Mesendoderm (in vitro differentiated cells): Measurements from ENCODE around the gene SST.

Experiments used
- DNase-seq: peaks from one replicate; pipeline ENCODE4 v3.0.0; 2013
- H2AK5ac ChIP-seq: 2 replicates; pipeline ENCODE4 v1.6.1; 2013; ENCODE audit warnings: low read length, inconsistent platforms
- H2BK120ac ChIP-seq: 2 replicates; pipeline ENCODE4 v1.6.1; 2013; ENCODE audit warnings: low read depth, mild to moderate bottlenecking, low read length, moderate library complexity, mixed read lengths
- H2BK15ac ChIP-seq: replicated peaks from 2 replicates; pipeline ENCODE4 v1.6.1; 2013; ENCODE audit warnings: low read depth, mild to moderate bottlenecking, moderate library complexity
- H2BK5ac ChIP-seq: 2 replicates; pipeline ENCODE4 v1.6.1; 2013; ENCODE audit warnings: low read length, inconsistent platforms
- H3K18ac ChIP-seq: 2 replicates; pipeline ENCODE4 v1.6.1; 2013; ENCODE audit warnings: mild to moderate bottlenecking, low read length, mixed read lengths
- H3K23ac ChIP-seq: one replicate; pipeline ENCODE4 v1.6.1; 2013; ENCODE audit warnings: low read length
- H3K27ac ChIP-seq: 2 replicates; pipeline ENCODE4 v1.5.1; 2013; ENCODE audit warnings: low read depth, mild to moderate bottlenecking, inconsistent platforms, low read length, moderate library complexity
- H3K27me3 ChIP-seq: 2 replicates; pipeline ENCODE4 v1.6.1; 2013; ENCODE audit warnings: low read length, control low read depth, mild to moderate bottlenecking, inconsistent platforms; ENCODE audit not compliant: insufficient read depth, poor library complexity
- H3K36me3 ChIP-seq: 2 replicates; pipeline ENCODE4 v1.6.1; 2013; ENCODE audit warnings: low read length, inconsistent platforms; ENCODE audit not compliant: control insufficient read depth, insufficient read depth
- H3K4ac ChIP-seq: one replicate; pipeline ENCODE4 v1.6.1; 2013; ENCODE audit warnings: low read depth, mild to moderate bottlenecking, low read length, moderate library complexity
- H3K4me1 ChIP-seq: 2 replicates; pipeline ENCODE4 v1.6.1; 2013; ENCODE audit warnings: low read depth, low read length, inconsistent platforms; ENCODE audit not compliant: control insufficient read depth
- H3K4me2 ChIP-seq: 2 replicates; pipeline ENCODE4 v1.6.1; 2013; ENCODE audit warnings: low read length
- H3K4me3 ChIP-seq: 2 replicates; pipeline ENCODE4 v1.5.1; 2013; ENCODE audit warnings: mild to moderate bottlenecking, low read length
- H3K56ac ChIP-seq: one replicate; pipeline ENCODE4 v1.6.1; 2013; ENCODE audit warnings: low read length
- H3K79me1 ChIP-seq: 2 replicates; pipeline ENCODE4 v1.6.1; 2013; ENCODE audit warnings: low read length, inconsistent platforms
- H3K79me2 ChIP-seq: 2 replicates; pipeline ENCODE4 v1.6.1; 2013; ENCODE audit warnings: mild to moderate bottlenecking, low read length; ENCODE audit not compliant: control insufficient read depth, insufficient read depth
- H3K9ac ChIP-seq: 2 replicates; pipeline ENCODE4 v1.6.1; 2013; ENCODE audit warnings: low read length, inconsistent platforms
- H4K5ac ChIP-seq: one replicate; pipeline ENCODE4 v1.6.1; 2013; ENCODE audit warnings: low read length
- H4K8ac ChIP-seq: one replicate; pipeline ENCODE4 v1.6.1; 2013; ENCODE audit warnings: low read depth, mild to moderate bottlenecking, control low read depth, low read length, moderate library complexity
- WGBS: extraction: QIAGEN DNeasy Blood & Tissue Kit; methylation state at CpG from one replicate; pipeline ENCODE4 v1.1.7; 2013; ENCODE audit warnings: low lambda C conversion rate, missing lambda C conversion rate; ENCODE audit not compliant: insufficient coverage; ENCODE audit errors: extremely low coverage; 5-methylcytosine and 5-hydroxymethylcytosine counted together

The SST gene

GRCh38 chr3:187713504-187713903 lies 43.3 kb upstream of the SST start:
- H3K79me1 ChIP-seq = no peaks in the 10 kb centered on the region
- WGBS = no CpG with 5 or more reads among the region's 2 CpGs
- H2AK5ac ChIP-seq = no peak overlapping the region
- H3K4me1 ChIP-seq = no peaks in the 10 kb centered on the region
- H3K36me3 ChIP-seq = no peaks in the 10 kb centered on the region
- no peak overlapping the region for H3K27ac ChIP-seq
- no peak overlapping the region for H4K8ac ChIP-seq
- H3K4me3 ChIP-seq = no peak overlapping the region
- no peaks in the 10 kb centered on the region for H3K79me2 ChIP-seq
- DNase-seq = peak; percentile 65
- H3K4me2 ChIP-seq = no peak overlapping the region
- no peak overlapping the region for H3K56ac ChIP-seq
- no peak overlapping the region for H3K9ac ChIP-seq
- H2BK15ac ChIP-seq = no peak overlapping the region
- H2BK5ac ChIP-seq = no peak overlapping the region
- no peak overlapping the region for H3K18ac ChIP-seq
- H2BK120ac ChIP-seq = no peak overlapping the region
- no peaks in the 10 kb centered on the region for H3K27me3 ChIP-seq
- no peak overlapping the region for H4K5ac ChIP-seq
- H3K23ac ChIP-seq = no peak overlapping the region
- no peak overlapping the region for H3K4ac ChIP-seq

DNA sequence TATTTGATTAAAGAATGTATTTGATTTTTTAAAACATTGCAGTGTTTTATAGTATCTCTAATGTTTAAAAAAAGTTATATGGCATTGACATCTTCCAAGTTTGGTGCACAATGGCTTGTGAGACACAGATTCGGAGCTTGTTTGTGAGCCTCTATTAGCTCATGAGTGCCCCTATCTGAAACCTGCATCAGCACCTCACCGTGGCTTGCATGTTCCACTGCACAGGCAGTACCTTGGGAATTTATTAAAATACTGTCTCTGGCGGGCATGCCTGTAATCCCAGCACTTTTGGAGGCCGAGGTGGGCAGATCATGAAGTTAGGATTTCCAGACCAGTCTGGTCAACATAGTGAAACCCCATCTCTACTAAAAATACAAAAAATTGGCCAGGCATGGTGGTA lies 39.0 kb upstream of the SST start:
- H3K23ac ChIP-seq = no peak overlapping the region
- H4K5ac ChIP-seq = no peak overlapping the region
- H3K27me3 ChIP-seq = no peaks in the 10 kb centered on the region
- no peaks in the 10 kb centered on the region for H3K36me3 ChIP-seq
- no peak overlapping the region for H2BK15ac ChIP-seq
- H2AK5ac ChIP-seq = no peak overlapping the region
- no CpG with 5 or more reads among the region's 4 CpGs for WGBS
- no peaks in the 10 kb centered on the region for H3K79me2 ChIP-seq
- H3K4ac ChIP-seq = no peak overlapping the region
- no peaks in the 10 kb centered on the region for H3K79me1 ChIP-seq
- no peak overlapping the region for H3K56ac ChIP-seq
- H3K4me1 ChIP-seq = no peaks in the 10 kb centered on the region
- H3K9ac ChIP-seq = no peak overlapping the region
- H3K27ac ChIP-seq = no peak overlapping the region
- H2BK120ac ChIP-seq = no peak overlapping the region
- no peak overlapping the region for H2BK5ac ChIP-seq
- H3K4me3 ChIP-seq = no peak overlapping the region
- no peak overlapping the region for H3K18ac ChIP-seq
- H4K8ac ChIP-seq = no peak overlapping the region
- H3K4me2 ChIP-seq = no peak overlapping the region
- peak; percentile 47 for DNase-seq

GRCh38 chr3:187708696-187709095 lies 38.5 kb upstream of the SST start:
- no peak overlapping the region for H3K56ac ChIP-seq
- H2AK5ac ChIP-seq = no peak overlapping the region
- H3K23ac ChIP-seq = no peak overlapping the region
- H3K36me3 ChIP-seq = no peaks in the 10 kb centered on the region
- H3K4me2 ChIP-seq = no peak overlapping the region
- no peak overlapping the region for H4K5ac ChIP-seq
- H3K4me1 ChIP-seq = no peaks in the 10 kb centered on the region
- H2BK15ac ChIP-seq = no peak overlapping the region
- H3K27ac ChIP-seq = no peak overlapping the region
- H3K27me3 ChIP-seq = no peaks in the 10 kb centered on the region
- no peaks in the 10 kb centered on the region for H3K79me1 ChIP-seq
- no peak overlapping the region for H3K4ac ChIP-seq
- no peak overlapping the region for H3K18ac ChIP-seq
- no peak overlapping the region for H2BK5ac ChIP-seq
- no peak overlapping the region for H3K4me3 ChIP-seq
- no peak overlapping the region for H3K9ac ChIP-seq
- no peak for DNase-seq
- no peak overlapping the region for H4K8ac ChIP-seq
- H3K79me2 ChIP-seq = no peaks in the 10 kb centered on the region
- no peak overlapping the region for H2BK120ac ChIP-seq

DNA sequence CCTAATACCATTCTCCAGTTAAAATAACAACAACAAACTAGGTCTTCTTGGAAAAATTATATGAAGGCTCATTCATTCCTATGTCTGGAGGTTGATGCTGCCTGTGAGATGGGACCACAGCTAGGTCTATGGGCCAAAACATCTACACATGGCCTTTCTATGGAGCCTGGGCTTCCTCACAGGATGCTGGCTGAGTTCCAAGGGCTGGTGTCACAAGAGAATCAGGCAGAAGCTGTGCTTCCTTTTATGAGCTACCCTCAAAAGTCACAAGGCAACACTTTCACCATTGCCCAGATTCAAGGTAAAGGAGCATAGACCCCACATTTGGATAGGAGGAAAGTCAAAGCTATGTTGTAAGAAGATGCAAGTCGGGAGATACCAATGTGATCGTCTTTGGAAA lies 36.8 kb upstream of the SST start:
- H3K79me1 ChIP-seq = no peaks in the 10 kb centered on the region
- no peak overlapping the region for H3K27ac ChIP-seq
- no peak overlapping the region for H4K5ac ChIP-seq
- no peaks in the 10 kb centered on the region for H3K27me3 ChIP-seq
- no peak overlapping the region for H4K8ac ChIP-seq
- no peak overlapping the region for H2AK5ac ChIP-seq
- H3K36me3 ChIP-seq = no peaks in the 10 kb centered on the region
- no peak overlapping the region for H3K56ac ChIP-seq
- H2BK120ac ChIP-seq = no peak overlapping the region
- no peak overlapping the region for H3K23ac ChIP-seq
- no peaks in the 10 kb centered on the region for H3K79me2 ChIP-seq
- no peak for DNase-seq
- H3K4me1 ChIP-seq = no peaks in the 10 kb centered on the region
- WGBS = no CpG with 5 or more reads among the region's 2 CpGs
- no peak overlapping the region for H3K9ac ChIP-seq
- H3K4ac ChIP-seq = no peak overlapping the region
- no peak overlapping the region for H2BK15ac ChIP-seq
- no peak overlapping the region for H3K18ac ChIP-seq
- no peak overlapping the region for H3K4me2 ChIP-seq
- H2BK5ac ChIP-seq = no peak overlapping the region
- no peak overlapping the region for H3K4me3 ChIP-seq

DNA sequence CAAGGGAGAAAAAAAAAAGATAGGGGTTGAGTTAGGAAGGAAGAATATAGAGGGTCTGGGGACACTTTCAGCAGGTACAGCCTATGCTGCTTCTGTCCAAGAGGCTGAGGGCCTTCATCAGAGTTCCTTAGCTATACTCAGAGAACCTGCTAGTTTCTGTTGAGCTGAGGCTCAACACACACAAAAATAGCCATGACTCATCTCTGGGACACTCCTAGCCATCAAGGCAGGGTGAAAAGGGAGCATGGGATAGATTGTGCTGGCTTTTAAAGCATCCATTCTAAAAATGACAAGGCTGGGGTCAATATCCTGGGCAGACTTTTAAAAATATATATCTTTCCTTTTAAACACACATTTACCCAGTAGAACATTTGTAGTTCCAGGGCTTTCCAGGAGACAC lies 35.0 kb upstream of the SST start:
- Histone ChIP-seq H3K9ac (no peak overlapping the region), H3K4ac (no peak overlapping the region), H2BK15ac (no peak overlapping the region), H3K4me3 (no peak overlapping the region), H3K56ac (no peak overlapping the region), H2BK120ac (no peak overlapping the region), H3K27me3 (no peaks in the 10 kb centered on the region), H3K79me2 (no peaks in the 10 kb centered on the region), H3K36me3 (no peaks in the 10 kb centered on the region), H3K79me1 (no peaks in the 10 kb centered on the region), H3K27ac (no peak overlapping the region), H4K8ac (no peak overlapping the region), H3K23ac (no peak overlapping the region), H3K4me1 (no peaks in the 10 kb centered on the region), H2BK5ac (no peak overlapping the region), H2AK5ac (no peak overlapping the region), H3K18ac (no peak overlapping the region), H3K4me2 (no peak overlapping the region), H4K5ac (no peak overlapping the region)
- no peak for DNase-seq

DNA sequence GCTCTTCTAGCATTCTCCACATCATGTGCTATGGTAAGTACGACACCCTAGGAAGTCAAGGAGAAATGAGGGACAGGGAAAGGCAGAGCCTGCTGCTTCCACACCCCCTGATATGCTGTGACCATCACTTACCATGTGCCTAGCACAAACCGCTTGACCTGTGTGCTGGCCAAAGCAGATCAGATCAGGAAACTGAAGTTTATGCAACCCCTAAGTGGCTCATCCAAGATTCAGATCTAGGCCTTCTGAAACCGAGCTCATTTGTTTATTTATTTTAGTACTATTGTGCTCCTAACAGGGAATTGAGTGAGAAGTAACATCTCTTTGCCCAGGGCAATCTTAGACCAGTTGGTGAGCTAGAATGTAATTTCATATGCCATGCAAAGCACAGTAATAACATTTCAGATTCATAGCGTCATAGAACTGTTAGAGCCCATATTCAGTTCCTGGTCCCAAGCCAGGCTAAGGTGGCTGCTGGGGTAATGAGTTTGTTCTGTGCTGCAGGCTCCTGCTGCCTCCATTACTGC lies 32.4 kb upstream of the SST start, which contains the start of gene RTP2:
Gene RTP2 (minus strand): TSS at position 51 of the 527 bp plus-strand sequence. CDS start 429 bp downstream, outside the sequence.
- no peak within 1 kb of the TSS for H3K56ac ChIP-seq
- H3K27ac ChIP-seq = no peak within 1 kb of the TSS
- no peak for DNase-seq
- H3K9ac ChIP-seq = no peak within 1 kb of the TSS
- no peak within 1 kb of the TSS for H2BK15ac ChIP-seq
- H3K18ac ChIP-seq = no peak within 1 kb of the TSS
- H3K79me1 ChIP-seq = no peaks in the 10 kb centered on the region
- no peaks in the 10 kb centered on the region for H3K4me1 ChIP-seq
- no peaks in the 10 kb centered on the region for H3K79me2 ChIP-seq
- H3K4ac ChIP-seq = no peak within 1 kb of the TSS
- no peak within 1 kb of the TSS for H2AK5ac ChIP-seq
- H3K27me3 ChIP-seq = no peaks in the 10 kb centered on the region
- no peak within 1 kb of the TSS for H2BK120ac ChIP-seq
- H2BK5ac ChIP-seq = no peak within 1 kb of the TSS
- H4K8ac ChIP-seq = no peak within 1 kb of the TSS
- no peak within 1 kb of the TSS for H3K4me2 ChIP-seq
- H4K5ac ChIP-seq = no peak within 1 kb of the TSS
- H3K36me3 ChIP-seq = no peaks in the 10 kb centered on the region
- WGBS = no CpG with 5 or more reads among the region's 4 CpGs
- H3K23ac ChIP-seq = no peak within 1 kb of the TSS
- no peak within 1 kb of the TSS for H3K4me3 ChIP-seq
